SW 1271 (cell line): ENCODE measurements around the gene TMC3.
A peak's percentile ranks its signal among the peaks of the same experiment; 100 is the strongest.
"Not testable (repeated sequence)": the region's sequence is repeated elsewhere in the genome, so short reads cannot be mapped to it uniquely, and the experiment has no call there.

Source experiments
- DNase-seq, 2 experiments: peaks; one replicate each; lab custom pipeline; 2025; lab: John Stamatoyannopoulos, UW

Gene TMC3

GRCh38 chr15:81346611-81347010 is 27.4 kb downstream of the TMC3 start:
- DNase-seq, result no peak

GRCh38 chr15:81343371-81343770 is 30.6 kb downstream of the TMC3 start:
- DNase-seq, result no peak

- no peak for DNase-seq
Measured at GRCh38 chr15:81341351-81341750, 32.7 kb downstream of the TMC3 start.

GRCh38 chr15:81339851-81340250 is 34.2 kb downstream of the TMC3 start:
- no peak for DNase-seq

- DNase-seq, result no peak
Measured at GRCh38 chr15:81339321-81339720, 34.7 kb downstream of the TMC3 start.

- peak in 1 of 2 experiments; percentile 9 for DNase-seq
Measured at GRCh38 chr15:81338170-81339007, 35.6 kb downstream of the TMC3 start.

GRCh38 chr15:81337713-81338157 is 36.3 kb downstream of the TMC3 start:
- no peak for DNase-seq

GRCh38 chr15:81337241-81337640 is 36.8 kb downstream of the TMC3 start:
- DNase-seq, result no peak

GRCh38 chr15:81336568-81336967 is 37.4 kb downstream of the TMC3 start:
- DNase-seq, result peak in 1 of 2 experiments; percentile 26

- DNase-seq, result no peak
Measured at GRCh38 chr15:81335631-81336030, 38.4 kb downstream of the TMC3 start.

- DNase-seq, result no peak
Measured at GRCh38 chr15:81334768-81335435, 39.1 kb downstream of the TMC3 start.

GRCh38 chr15:81333363-81333762 is 40.6 kb downstream of the TMC3 start:
- no peak for DNase-seq

- DNase-seq, result no peak
Measured at GRCh38 chr15:81332326-81332725, 41.7 kb downstream of the TMC3 start.

- DNase-seq, result no peak
Measured at GRCh38 chr15:81331600-81331999, 42.4 kb downstream of the TMC3 start.

GRCh38 chr15:81331141-81331540 is 42.9 kb downstream of the TMC3 start:
- DNase-seq, result not testable (repeated sequence)

GRCh38 chr15:81330366-81331090 is 43.5 kb downstream of the TMC3 start:
- no peak for DNase-seq

- DNase-seq, result no peak
Measured at GRCh38 chr15:81329446-81329845, 44.6 kb downstream of the TMC3 start.

GRCh38 chr15:81327516-81327915 is 46.5 kb downstream of the TMC3 start:
- DNase-seq, result no peak

- no peak for DNase-seq
Measured at GRCh38 chr15:81326466-81327212, 47.4 kb downstream of the TMC3 start.

GRCh38 chr15:81323944-81324881 is 49.8 kb downstream of the TMC3 start, which contains the start of gene STARD5:
Gene STARD5, minus strand, starts transcription at chr15:81324141. Its CDS starts 42 bp downstream, at chr15:81324099.
- DNase-seq, result peak; percentile 97 to 98

- no peak for DNase-seq
Measured at GRCh38 chr15:81323559-81323943, 50.5 kb downstream of the TMC3 start.
